GM13977 (cell line): ENCODE measurements around the gene DPYSL5.
"Not testable (repeated sequence)": the region's sequence is repeated elsewhere in the genome, so short reads cannot be mapped to it uniquely, and the experiment has no call there.

ENCODE experiments used
- DNase-seq: peaks from one replicate; pipeline ENCODE4 v3.0.0; 2012; ENCODE audit warnings: low spot score
- CTCF ChIP-seq: IDR thresholded peaks from 2 replicates; pipeline ENCODE4 v1.5.1; 2012; ENCODE audit warnings: mild to moderate bottlenecking, control low read depth; ENCODE audit not compliant: insufficient read depth; ENCODE audit errors: extremely low read depth, missing control alignments
- in situ Hi-C: fragments of 300-500 bp; cut with MboI; formaldehyde crosslinking; loops from one replicate; pipeline ENCODE4 v1.12.0; 2022; ENCODE audit warnings: low sequenced_read_pairs, low pct_unique_long_range_greater_than_20kb, mixed read lengths, inconsistent platforms; ENCODE audit not compliant: unreplicated experiment

DPYSL5 gene

GRCh38 chr2:26880910-26881435 lies 33.0 kb downstream of the DPYSL5 start:
- TF ChIP-seq CTCF, result no peak
- no peak for DNase-seq
- in situ Hi-C loops, result no loop called here

GRCh38 chr2:26882220-26882619 lies 34.3 kb downstream of the DPYSL5 start:
- DNase-seq, in situ Hi-C loops: not testable (repeated sequence)

GRCh38 chr2:26883956-26884355 lies 36.0 kb downstream of the DPYSL5 start:
- no peak for DNase-seq
- TF ChIP-seq CTCF, result no peak
- in situ Hi-C loops, result no loop called here

GRCh38 chr2:26884486-26884885 lies 36.6 kb downstream of the DPYSL5 start:
- TF ChIP-seq CTCF, result no peak
- DNase-seq, result no peak
- in situ Hi-C loops, result no loop called here

GRCh38 chr2:26885651-26886329 lies 37.9 kb downstream of the DPYSL5 start:
- in situ Hi-C loops, result no loop called here
- DNase-seq, result no peak
- TF ChIP-seq CTCF, result no peak

- DNase-seq, result no peak
- in situ Hi-C loops, result no loop called here
- TF ChIP-seq CTCF, result no peak
Measured at GRCh38 chr2:26886736-26887135, 38.8 kb downstream of the DPYSL5 start.

GRCh38 chr2:26887151-26887550 lies 39.2 kb downstream of the DPYSL5 start:
- no peak for TF ChIP-seq CTCF
- DNase-seq, result no peak
- in situ Hi-C loops, result no loop called here
